Activated naive CD8-positive, alpha-beta T cell treated with anti-CD3 and anti-CD28 coated beads, Interleukin-2, amount 50 U/mL, for 24 hours (primary cell): ENCODE data around the gene AKR1C2.
"Not testable (repeated sequence)": the region's sequence is repeated elsewhere in the genome, so short reads cannot be mapped to it uniquely, and the experiment has no call there.

Source experiments
- ATAC-seq: fragments of 150-1000 bp; cut with Tn5 transposase; one replicate; pipeline ENCODE4 v1.10.0; 2021
- DNase-seq: peaks from one replicate; pipeline ENCODE4 v3.0.0; 2021
- H3K27ac Mint-ChIP-seq: one replicate; pipeline ENCODE4 v1.8.0; 2021; ENCODE audit warnings: mild to moderate bottlenecking, mixed read lengths
- H3K27me3 Mint-ChIP-seq: one replicate; pipeline ENCODE4 v1.8.0; 2021; ENCODE audit warnings: mixed read lengths
- H3K36me3 Mint-ChIP-seq: one replicate; pipeline ENCODE4 v1.8.0; 2021; ENCODE audit warnings: low read depth, mixed read lengths
- H3K4me1 Mint-ChIP-seq: one replicate; pipeline ENCODE4 v1.8.0; 2021; ENCODE audit warnings: mixed read lengths
- H3K4me3 Mint-ChIP-seq: one replicate; pipeline ENCODE4 v1.8.0; 2021; ENCODE audit warnings: mild to moderate bottlenecking, moderate library complexity, mixed read lengths
- H3K9me3 Mint-ChIP-seq: one replicate; pipeline ENCODE4 v1.8.0; 2021; ENCODE audit warnings: mixed read lengths

Gene AKR1C2

DNA sequence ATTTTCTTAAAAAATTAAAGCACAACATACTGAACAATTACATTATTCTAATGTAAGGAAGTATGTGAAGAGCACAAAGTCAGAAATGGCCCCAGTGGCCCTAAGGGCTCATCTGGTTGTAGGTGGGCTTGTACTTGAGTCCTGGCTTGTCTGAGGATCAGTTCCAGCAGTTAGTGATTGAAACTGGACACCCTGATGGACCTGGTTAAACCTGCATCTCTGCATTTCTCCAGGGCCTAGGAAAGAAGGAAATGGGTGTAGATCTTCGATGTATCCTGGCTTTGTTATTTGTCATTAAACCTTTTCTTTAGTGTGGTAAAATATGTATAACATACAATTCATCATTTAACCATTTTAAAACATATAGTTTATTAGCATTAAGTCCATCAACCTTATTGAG lies 9.7 kb upstream of the AKR1C2 start:
- Mint-ChIP-seq H3K9me3 (no peaks in the 10 kb centered on the region), H3K4me1 (no peaks in the 10 kb centered on the region), H3K4me3 (no peak overlapping the region), H3K27me3 (peaks cover 2% of the 10 kb centered on the region), H3K36me3 (no peaks in the 10 kb centered on the region), H3K27ac (no peak overlapping the region)
- ATAC-seq (no peak), DNase-seq (no peak)

DNA sequence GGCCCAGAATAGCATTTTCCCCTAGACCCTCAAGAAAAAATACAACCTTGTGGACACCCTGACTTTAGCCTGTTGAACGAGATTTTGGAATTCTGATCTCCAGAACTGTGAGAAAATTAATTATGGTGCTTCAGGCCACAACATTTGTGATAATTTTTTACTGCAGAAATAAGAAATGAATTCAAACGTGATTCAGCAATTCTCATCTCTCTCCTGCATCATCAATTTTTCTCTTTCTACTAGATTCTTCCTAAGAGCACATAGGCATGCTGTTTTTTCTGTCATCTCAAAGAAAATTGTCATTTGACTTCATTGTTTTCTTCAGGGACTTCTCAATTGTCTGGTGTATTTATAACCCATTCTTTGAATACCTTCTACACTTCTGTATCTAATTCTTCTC lies 8.9 kb upstream of the AKR1C2 start:
- H3K4me3 Mint-ChIP-seq, result no peak overlapping the region
- H3K9me3 Mint-ChIP-seq, result no peaks in the 10 kb centered on the region
- peaks cover 2% of the 10 kb centered on the region for H3K27me3 Mint-ChIP-seq
- no peak overlapping the region for H3K27ac Mint-ChIP-seq
- DNase-seq (no peak), ATAC-seq (no peak)
- no peaks in the 10 kb centered on the region for H3K4me1 Mint-ChIP-seq
- H3K36me3 Mint-ChIP-seq, result no peaks in the 10 kb centered on the region

DNA sequence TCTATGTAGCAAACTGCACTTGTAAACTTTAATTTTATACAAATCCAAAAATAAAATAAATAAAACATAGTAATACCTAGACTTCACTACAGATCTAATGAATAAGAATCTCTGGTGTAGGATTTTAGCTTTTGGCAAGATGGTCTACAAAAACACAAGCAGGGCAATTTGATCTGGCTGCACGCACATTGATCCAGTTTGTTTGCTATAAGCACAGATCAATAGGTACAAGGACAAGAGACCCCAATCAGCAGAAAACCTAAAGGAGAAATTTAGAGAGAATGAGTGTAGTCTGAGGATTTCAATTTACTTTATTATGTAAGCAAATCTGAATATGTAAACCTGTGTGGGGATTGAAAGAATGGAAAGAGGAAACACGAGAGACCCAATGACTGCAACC lies 7.7 kb upstream of the AKR1C2 start:
- not testable (repeated sequence) for ATAC-seq, H3K27ac Mint-ChIP-seq, H3K9me3 Mint-ChIP-seq, H3K27me3 Mint-ChIP-seq, DNase-seq, H3K36me3 Mint-ChIP-seq, H3K4me3 Mint-ChIP-seq, H3K4me1 Mint-ChIP-seq

DNA sequence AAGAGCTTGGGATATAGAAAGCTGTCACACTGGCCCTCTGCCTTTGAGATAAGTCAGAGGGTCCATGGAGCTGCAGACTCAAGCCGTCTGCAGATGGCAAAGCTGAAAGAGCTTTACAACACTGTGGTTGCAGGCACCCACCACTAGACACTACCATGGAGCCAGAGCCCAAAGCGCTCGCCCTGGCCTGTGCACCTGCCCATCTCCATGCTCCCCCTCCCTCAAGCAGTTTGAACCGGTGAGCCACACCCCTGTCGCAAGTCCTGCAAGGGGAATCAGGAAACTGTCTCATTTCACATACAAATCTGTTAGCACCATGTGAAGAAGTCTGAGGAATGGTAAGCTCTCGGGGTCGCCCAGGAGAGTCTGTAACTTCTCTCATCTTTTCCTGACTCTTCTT lies 6.4 kb upstream of the AKR1C2 start:
- ATAC-seq, H3K27ac Mint-ChIP-seq, H3K4me1 Mint-ChIP-seq, H3K36me3 Mint-ChIP-seq, H3K27me3 Mint-ChIP-seq, H3K9me3 Mint-ChIP-seq, DNase-seq, H3K4me3 Mint-ChIP-seq: not testable (repeated sequence)

DNA sequence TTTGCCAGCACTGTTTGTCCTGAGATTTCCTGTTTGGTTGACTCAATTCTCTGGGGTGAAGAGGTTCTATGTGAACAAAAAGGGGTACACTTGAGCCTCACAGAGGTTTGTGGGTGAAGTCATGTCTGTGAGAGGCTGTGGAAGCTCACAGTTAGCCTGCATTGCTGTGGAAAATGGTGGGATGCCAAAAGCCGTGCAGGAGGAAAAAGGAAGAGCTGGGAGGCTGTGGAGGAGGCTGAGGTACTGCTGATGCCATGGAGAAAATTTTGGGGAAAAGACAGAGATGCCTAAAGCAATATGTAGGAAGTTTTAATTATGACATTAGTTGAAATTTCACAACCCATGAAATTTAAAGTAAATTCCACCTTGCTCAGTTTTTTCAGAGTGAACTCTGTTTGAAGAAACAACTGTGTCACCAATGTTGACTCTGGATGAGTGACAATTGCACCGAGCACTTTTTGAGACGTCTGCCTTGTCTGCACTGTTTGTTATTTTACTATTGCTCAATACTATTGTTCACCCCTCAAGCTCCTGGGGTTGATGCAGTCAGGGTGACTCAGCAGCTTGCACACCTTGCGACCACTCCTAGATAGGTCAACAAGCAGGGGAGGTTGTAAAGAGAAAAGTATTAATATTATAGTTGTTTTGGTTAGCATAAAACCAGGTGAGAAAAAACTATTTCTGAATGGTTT lies 5.3 kb upstream of the AKR1C2 start:
- not testable (repeated sequence) for ATAC-seq, H3K36me3 Mint-ChIP-seq, H3K4me3 Mint-ChIP-seq, H3K4me1 Mint-ChIP-seq, DNase-seq, H3K9me3 Mint-ChIP-seq, H3K27me3 Mint-ChIP-seq, H3K27ac Mint-ChIP-seq

DNA sequence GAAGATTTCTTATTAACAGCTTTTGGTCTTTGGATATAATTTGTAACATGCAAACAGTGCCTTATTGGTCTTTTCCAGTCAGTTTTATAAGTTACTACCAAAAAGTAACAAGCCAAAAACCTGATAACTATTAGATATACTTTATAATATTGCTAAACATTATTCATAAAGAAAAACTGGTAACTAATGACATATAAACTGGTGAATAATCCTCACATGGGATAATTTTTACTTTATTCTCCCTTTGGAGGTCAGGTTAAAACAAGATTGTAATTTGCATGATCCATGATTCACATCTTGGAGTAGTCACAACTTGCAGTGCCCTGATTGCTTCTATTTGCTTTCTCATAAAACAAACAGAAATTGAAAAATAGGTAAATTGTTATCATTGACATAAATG lies 844 bp upstream of the AKR1C2 start:
- not testable (repeated sequence) for H3K4me3 Mint-ChIP-seq, H3K27me3 Mint-ChIP-seq, H3K36me3 Mint-ChIP-seq, DNase-seq, H3K9me3 Mint-ChIP-seq, ATAC-seq, H3K27ac Mint-ChIP-seq, H3K4me1 Mint-ChIP-seq

DNA sequence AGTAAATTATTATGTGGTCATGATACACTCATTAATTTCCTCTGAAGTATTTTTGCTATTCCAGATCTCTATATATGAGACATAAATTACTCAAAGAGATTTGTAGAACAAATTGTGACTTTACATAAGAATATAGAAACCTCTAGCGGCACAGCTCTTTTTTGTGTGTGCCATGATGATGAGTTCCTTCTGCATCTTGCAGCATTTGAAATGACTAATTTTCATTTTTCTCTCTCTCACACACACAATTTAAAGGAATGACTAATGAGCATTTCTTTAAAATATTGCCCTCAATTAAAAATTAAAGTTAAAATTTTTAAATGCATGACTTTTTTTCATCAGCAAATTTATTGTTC lies 351 bp upstream of the AKR1C2 start:
- H3K4me1 Mint-ChIP-seq, H3K27me3 Mint-ChIP-seq, H3K27ac Mint-ChIP-seq, ATAC-seq, H3K36me3 Mint-ChIP-seq, H3K4me3 Mint-ChIP-seq, DNase-seq, H3K9me3 Mint-ChIP-seq: not testable (repeated sequence)

DNA sequence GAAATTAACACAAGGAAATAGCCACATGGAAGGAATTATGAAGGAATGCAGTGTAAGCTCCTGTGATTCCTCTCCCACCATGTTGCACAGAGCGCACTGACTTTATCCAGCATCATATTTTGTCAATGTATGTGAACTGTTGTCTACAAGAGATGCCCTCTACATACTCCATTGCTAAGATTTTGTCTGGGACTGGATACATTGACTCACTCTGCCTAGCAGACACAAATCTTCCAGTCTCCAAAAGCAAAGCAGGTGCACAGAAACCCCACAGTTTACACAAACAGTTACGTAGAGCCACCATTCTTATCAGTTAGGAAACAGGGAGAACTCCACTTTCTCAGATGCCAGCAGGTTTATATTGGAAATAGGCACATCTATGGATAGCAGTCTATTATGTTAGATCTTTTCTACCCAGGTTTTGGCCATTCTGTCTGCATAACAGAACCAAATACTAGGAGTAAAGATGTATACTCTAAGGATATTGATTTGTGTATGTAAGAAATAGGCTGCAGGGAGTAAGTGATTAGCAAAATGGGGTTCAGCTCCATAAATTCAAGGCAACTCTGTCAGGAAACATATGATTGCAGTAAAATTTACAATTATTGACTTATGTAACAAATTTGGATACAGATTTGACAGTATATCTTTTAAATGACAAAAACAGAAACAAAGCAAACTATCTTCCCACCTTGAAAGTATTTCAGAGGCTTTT lies 1.5 kb downstream of the AKR1C2 start:
- peaks cover 9% of the 10 kb centered on the region for H3K9me3 Mint-ChIP-seq
- H3K4me3 Mint-ChIP-seq, result no peak overlapping the region
- H3K27ac Mint-ChIP-seq, result no peak overlapping the region
- H3K36me3 Mint-ChIP-seq, result no peaks in the 10 kb centered on the region
- H3K4me1 Mint-ChIP-seq, result no peaks in the 10 kb centered on the region
- H3K27me3 Mint-ChIP-seq, result peaks cover 1% of the 10 kb centered on the region
- DNase-seq (no peak), ATAC-seq (no peak)

DNA sequence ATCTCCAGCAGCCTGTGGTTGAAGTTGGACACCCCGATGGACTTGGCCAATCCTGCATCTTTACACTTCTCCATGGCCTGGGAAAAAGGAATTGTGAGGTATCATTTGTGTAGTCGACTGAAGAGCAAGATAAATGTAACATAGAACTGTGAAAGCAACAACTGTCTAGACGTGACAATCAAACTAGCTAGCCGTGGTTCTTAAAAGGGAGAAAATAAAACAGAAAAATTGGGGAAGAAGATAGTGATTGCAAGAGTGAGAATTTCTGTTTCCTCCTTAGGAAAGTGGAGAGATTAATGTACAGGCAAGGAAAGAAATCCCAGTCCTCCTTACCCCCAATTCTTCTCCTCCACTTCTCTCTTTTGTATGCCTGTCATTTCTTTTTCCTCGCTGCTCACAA lies 5.0 kb downstream of the AKR1C2 start:
- Mint-ChIP-seq H3K4me3 (no peak overlapping the region), H3K27ac (no peak overlapping the region), H3K27me3 (peaks cover 1% of the 10 kb centered on the region), H3K4me1 (no peaks in the 10 kb centered on the region), H3K9me3 (no peaks in the 10 kb centered on the region), H3K36me3 (no peaks in the 10 kb centered on the region)
- no peak for ATAC-seq
- no peak for DNase-seq

DNA sequence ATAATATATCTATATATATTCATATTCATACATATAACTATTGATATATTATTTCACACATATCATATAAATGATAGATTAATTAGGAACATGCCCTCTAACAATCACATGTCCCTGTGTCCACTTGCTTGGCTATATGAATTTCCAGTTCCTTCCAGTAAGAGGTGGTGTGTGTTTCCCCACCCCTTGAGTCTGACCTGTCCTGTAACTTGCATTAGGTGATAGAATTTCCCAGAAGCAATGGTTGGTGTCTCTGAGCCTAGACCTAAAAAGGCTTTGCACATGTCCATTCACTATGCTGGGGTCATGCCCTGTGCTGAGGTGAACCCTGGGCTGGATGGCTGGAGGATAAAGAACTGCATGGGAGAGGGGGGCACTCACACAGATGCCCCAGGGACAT lies 9.4 kb downstream of the AKR1C2 start:
- not testable (repeated sequence) for H3K36me3 Mint-ChIP-seq, ATAC-seq, DNase-seq, H3K27ac Mint-ChIP-seq, H3K9me3 Mint-ChIP-seq, H3K4me1 Mint-ChIP-seq, H3K4me3 Mint-ChIP-seq, H3K27me3 Mint-ChIP-seq

DNA sequence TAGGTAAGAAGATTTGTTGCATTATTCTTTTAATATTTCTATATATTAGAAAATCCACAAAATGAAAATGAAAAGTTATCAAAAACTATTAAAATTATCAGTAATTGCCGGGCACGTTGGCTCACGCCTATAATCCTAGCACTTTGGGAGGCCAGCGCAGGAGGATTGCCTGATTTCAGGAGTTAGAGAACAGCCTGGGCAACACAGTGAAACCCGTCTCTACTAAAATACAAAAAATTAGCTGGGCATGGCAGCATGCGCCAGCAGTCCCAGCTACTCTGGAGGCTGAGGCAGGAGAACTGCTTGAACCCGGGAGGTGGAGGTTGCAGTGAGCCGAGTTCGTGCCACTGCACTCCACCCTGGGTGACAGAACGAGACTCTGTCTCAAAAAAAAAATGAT lies 11.1 kb downstream of the AKR1C2 start:
- H3K4me1 Mint-ChIP-seq, ATAC-seq, H3K27me3 Mint-ChIP-seq, DNase-seq, H3K36me3 Mint-ChIP-seq, H3K9me3 Mint-ChIP-seq, H3K4me3 Mint-ChIP-seq, H3K27ac Mint-ChIP-seq: not testable (repeated sequence)

DNA sequence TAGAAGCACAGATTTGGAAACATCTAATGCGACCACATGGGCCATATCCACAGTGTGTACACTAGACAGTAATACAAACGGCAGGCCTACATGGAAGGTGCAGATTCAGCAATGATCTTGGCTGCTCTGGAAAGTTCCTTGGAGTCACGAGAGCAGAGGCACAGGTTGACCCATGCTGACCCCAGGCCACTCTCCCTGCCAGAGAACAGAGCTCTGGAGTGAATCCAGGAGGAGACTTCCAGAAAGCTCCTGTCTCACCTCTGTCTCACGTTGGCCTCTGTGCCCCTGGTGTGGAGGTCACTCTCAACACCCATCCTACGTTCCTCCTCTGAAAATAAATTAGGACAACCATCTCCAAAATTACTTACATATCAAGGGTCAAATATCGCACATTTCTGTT lies 12.2 kb downstream of the AKR1C2 start:
- not testable (repeated sequence) for H3K9me3 Mint-ChIP-seq, H3K4me3 Mint-ChIP-seq, ATAC-seq, H3K36me3 Mint-ChIP-seq, DNase-seq, H3K27me3 Mint-ChIP-seq, H3K27ac Mint-ChIP-seq, H3K4me1 Mint-ChIP-seq

DNA sequence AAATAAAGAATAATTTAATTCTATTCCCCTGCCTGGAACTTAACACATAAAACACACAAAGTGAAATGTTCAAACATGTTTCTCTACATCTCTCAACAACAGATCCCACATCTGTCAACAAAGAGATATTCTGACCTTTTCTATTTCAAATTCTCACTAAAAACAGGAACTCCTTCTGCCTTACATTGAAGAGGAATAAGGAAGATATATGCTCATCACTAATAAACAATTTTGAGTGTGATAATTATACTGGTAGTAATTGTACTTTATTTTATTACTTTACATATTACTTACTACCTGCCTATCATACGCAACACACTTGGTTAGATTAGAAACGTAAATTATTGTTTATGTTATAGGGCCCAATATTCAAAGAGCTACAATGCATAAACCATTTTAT lies 13.4 kb downstream of the AKR1C2 start:
- Mint-ChIP-seq H3K4me1 (no peaks in the 10 kb centered on the region), H3K36me3 (no peaks in the 10 kb centered on the region), H3K9me3 (no peaks in the 10 kb centered on the region), H3K27me3 (no peaks in the 10 kb centered on the region), H3K27ac (no peak overlapping the region), H3K4me3 (no peak overlapping the region)
- no peak for DNase-seq
- ATAC-seq, result no peak

DNA sequence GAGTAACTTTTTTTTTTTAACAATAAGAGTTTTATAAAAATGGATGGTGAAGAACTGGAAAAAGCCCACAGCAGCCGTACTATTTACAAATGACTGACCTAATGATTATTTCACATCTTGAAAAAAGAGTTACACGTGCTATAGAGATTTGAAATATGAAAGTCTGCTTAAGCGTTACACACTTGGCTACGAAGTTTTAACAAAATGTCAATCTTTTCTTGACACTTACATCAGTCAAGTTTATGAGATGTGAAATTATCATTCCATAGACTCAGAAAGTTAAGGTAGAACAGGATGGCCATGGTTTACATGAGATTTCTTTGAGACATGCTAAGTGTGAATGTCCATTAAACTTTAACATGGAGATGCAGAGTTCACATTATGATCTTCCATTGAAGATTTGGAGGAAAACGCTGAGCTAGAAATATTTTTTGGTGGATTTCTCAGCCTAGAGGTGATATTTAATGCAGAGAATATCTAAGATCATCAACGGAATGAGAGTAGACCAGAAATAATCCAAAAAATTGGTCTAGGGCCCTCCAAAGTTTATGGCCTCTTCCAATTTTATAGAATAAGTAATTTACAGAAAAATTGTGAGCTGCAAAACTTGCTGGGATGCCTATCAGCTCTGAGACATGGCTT lies 15.5 kb downstream of the AKR1C2 start:
- not testable (repeated sequence) for H3K36me3 Mint-ChIP-seq, H3K27me3 Mint-ChIP-seq, H3K4me3 Mint-ChIP-seq, H3K9me3 Mint-ChIP-seq, H3K4me1 Mint-ChIP-seq, H3K27ac Mint-ChIP-seq, DNase-seq, ATAC-seq

DNA sequence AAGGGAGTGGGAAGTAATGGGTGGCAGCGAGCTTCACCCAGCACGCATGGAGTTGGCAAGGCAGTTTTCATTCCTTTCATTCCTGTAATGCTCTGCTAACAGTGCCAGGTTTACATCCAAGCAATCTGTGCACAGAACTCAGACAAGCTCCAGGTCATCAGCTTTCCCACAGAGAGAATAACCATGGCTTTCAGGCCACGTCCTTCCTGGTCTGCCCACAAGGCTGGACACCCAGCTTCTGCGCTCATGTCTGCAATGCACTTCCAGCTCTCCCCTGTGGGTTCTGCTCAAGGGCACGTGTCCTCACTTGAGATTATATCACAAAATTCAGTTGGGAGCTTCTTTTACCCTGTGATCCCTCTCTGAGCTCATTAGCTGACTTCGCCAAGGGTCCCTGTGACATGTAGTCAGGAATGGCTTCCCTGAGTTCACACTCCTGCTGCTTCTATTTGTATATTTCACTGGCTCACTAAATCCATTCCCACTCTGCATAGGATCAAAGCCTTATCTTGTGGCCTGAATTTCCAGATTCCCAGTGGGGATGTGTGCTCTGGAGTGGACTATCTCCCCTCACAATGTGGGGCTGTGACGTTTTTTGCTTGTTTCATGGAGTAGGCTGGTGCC lies 18.6 kb downstream of the AKR1C2 start:
- H3K27ac Mint-ChIP-seq, result no peak overlapping the region
- no peaks in the 10 kb centered on the region for H3K36me3 Mint-ChIP-seq
- H3K4me3 Mint-ChIP-seq, result no peak overlapping the region
- peaks cover 2% of the 10 kb centered on the region for H3K27me3 Mint-ChIP-seq
- ATAC-seq (no peak), DNase-seq (no peak)
- H3K4me1 Mint-ChIP-seq, result no peaks in the 10 kb centered on the region
- H3K9me3 Mint-ChIP-seq, result no peaks in the 10 kb centered on the region
